ENCODE results near the gene HIGD1A. TPM values are rescaled to one million over a fixed set of nuclear protein-coding genes. Genes with fewer than 3 reads are reported as not detected.

HIGD1A gene
- total RNA-seq, 1 experiment from 2014 or later, result 77.6 TPM

- H2BK20ac ChIP-seq (ENCODE audit: low read depth, low read length, poor library complexity, severe bottlenecking), result no peak overlapping the region
- Mint-ChIP-seq H3K9me3 (peaks cover 5 to 13% of the 10 kb centered on the region in 2 experiments; a peak in 3 of 5 replicates), H3K27me3 (ENCODE audit: low read depth) (peaks cover 24% of the 10 kb centered on the region), H3K4me1 (peaks cover 7 to 10% of the 10 kb centered on the region in 2 experiments), H3K36me3 (ENCODE audit: insufficient read depth in 1 of 3, low read depth in 3 of 3) (no peaks in the 10 kb centered on the region; a peak in 2 of 7 replicates), H3K27ac (no peak overlapping the region), H3K4me3 (no peak overlapping the region)
- H3K23ac ChIP-seq (ENCODE audit: insufficient read length, low read depth, low read length), result no peak overlapping the region
- no peak overlapping the region for H2AFZ ChIP-seq (ENCODE audit: low read length)
- no peak overlapping the region for H2BK5ac ChIP-seq (ENCODE audit: insufficient read length, low read length)
- H4K8ac ChIP-seq (replicated peaks; ENCODE audit: insufficient read length, low read depth, low read length), result no peak overlapping the region
- DNase-seq, result no peak
- no peak overlapping the region for H3K18ac ChIP-seq (ENCODE audit: insufficient read length, low read depth, low read length)
- H4K91ac ChIP-seq (ENCODE audit: insufficient read length, low read depth, low read length), result no peak overlapping the region
- peaks cover 10% of the 10 kb centered on the region for H3K23me2 ChIP-seq (ENCODE audit: insufficient read length, low read depth, low read length, poor library complexity, severe bottlenecking)
- no peak overlapping the region for H4K5ac ChIP-seq (ENCODE audit: insufficient read length, low read depth, low read length)
- H2BK12ac ChIP-seq (ENCODE audit: insufficient read length, low read depth, low read length), result no peak overlapping the region
- H3K79me1 ChIP-seq (ENCODE audit: insufficient read depth, low read depth, low read length, poor library complexity, severe bottlenecking), result no peaks in the 10 kb centered on the region
- 0 out of 2 replicates have a peak, but pooled peaks cover 2% of the 10 kb centered on the region for H3K4me1 ChIP-seq (ENCODE audit: insufficient read depth, low read length)
- no peak overlapping the region for H3K4me2 ChIP-seq (ENCODE audit: insufficient read depth, insufficient read length, low read length)
- TF ChIP-seq CTCF (conservative IDR thresholded peaks at IDR 0.05), result no peak
- no peak overlapping the region for H3K9ac ChIP-seq (ENCODE audit: extremely low read depth, insufficient read length, low read length)
- no peak overlapping the region for H2AK5ac ChIP-seq (ENCODE audit: insufficient read length, low read length)
- H3K14ac ChIP-seq (ENCODE audit: insufficient read depth, low read length), result no peak overlapping the region
- H4K20me1 ChIP-seq (ENCODE audit: control insufficient read depth, insufficient read depth, insufficient read length), result no peaks in the 10 kb centered on the region
- no peak overlapping the region for H3T11ph ChIP-seq (ENCODE audit: low read length)
- no peak overlapping the region for H3K56ac ChIP-seq (ENCODE audit: insufficient read length, low read depth, low read length)
- no peaks in the 10 kb centered on the region for H3K9me3 ChIP-seq (ENCODE audit: control insufficient read depth, low read depth, low read length)
- H2BK15ac ChIP-seq (ENCODE audit: low read depth, low read length), result no peak overlapping the region
- no peak overlapping the region for H2BK120ac ChIP-seq (ENCODE audit: low read depth, low read length, poor library complexity, severe bottlenecking)
- H3K79me2 ChIP-seq (ENCODE audit: insufficient read depth, low read length), result no peaks in the 10 kb centered on the region
- no peak overlapping the region for H3K4ac ChIP-seq (ENCODE audit: low read depth, low read length)
- no CpG with 5 or more reads among the region's 1 CpG for WGBS (ENCODE audit: extremely low coverage, insufficient read length, low lambda C conversion rate)
- H3K27me3 ChIP-seq (ENCODE audit: insufficient read depth, low read length), result no peaks in the 10 kb centered on the region
- H3K27ac ChIP-seq (ENCODE audit: insufficient read length, low read depth, low read length), result no peak overlapping the region
These were observed 33.0 kb downstream of the HIGD1A start for GRCh38 chr3:42771271-42771670.
